RWPE2 (cell line): ENCODE data around the gene RPL12.

Experiments used
- ATAC-seq: fragments of 200-7000 bp; cut with Tn5 transposase; 3 replicates; pipeline ENCODE4 v1.9.1; 2021; ENCODE audit warnings: low read depth
- DNase-seq: peaks from one replicate; pipeline ENCODE4 v3.0.0-alpha.2; 2020; ENCODE audit warnings: low spot score
- H3K27ac ChIP-seq: fragments of 450-650 bp; 2 replicates; pipeline ENCODE4 v1.5.1; 2017; ENCODE audit warnings: mild to moderate bottlenecking; ENCODE audit not compliant: poor library complexity, severe bottlenecking
- H3K27me3 ChIP-seq: fragments of 250-450 bp; sonication (Bioruptor Pico); 2 replicates; pipeline ENCODE4 v1.5.1; 2021; ENCODE audit warnings: mild to moderate bottlenecking, moderate library complexity; ENCODE audit not compliant: insufficient read depth, poor library complexity, severe bottlenecking
- H3K36me3 ChIP-seq: fragments of 250-450 bp; sonication (Bioruptor Pico); 2 replicates; pipeline ENCODE4 v1.5.1; 2020; ENCODE audit warnings: low read depth, mild to moderate bottlenecking, moderate library complexity
- H3K4me1 ChIP-seq: fragments of 250-450 bp; sonication (Bioruptor Pico); 2 replicates; pipeline ENCODE4 v1.5.1; 2021; ENCODE audit warnings: mild to moderate bottlenecking, moderate library complexity; ENCODE audit not compliant: insufficient read depth, poor library complexity, severe bottlenecking
- H3K4me3 ChIP-seq: fragments of 250-450 bp; sonication (Bioruptor Pico); 2 replicates; pipeline ENCODE4 v1.5.1; 2021; ENCODE audit warnings: mild to moderate bottlenecking, moderate library complexity; ENCODE audit not compliant: severe bottlenecking
- H3K9me3 ChIP-seq: fragments of 250-450 bp; sonication (Bioruptor Pico); 2 replicates; pipeline ENCODE4 v1.5.1; 2021; ENCODE audit warnings: mild to moderate bottlenecking, moderate library complexity; ENCODE audit not compliant: severe bottlenecking
- CTCF ChIP-seq: fragments of 450-650 bp; IDR thresholded peaks from one replicate; pipeline ENCODE4 v1.5.1; 2017; ENCODE audit warnings: mild to moderate bottlenecking, moderate library complexity; ENCODE audit not compliant: poor library complexity, severe bottlenecking

Gene RPL12

GRCh38 chr9:127497656-127498290, 46.6 kb upstream of the RPL12 start:
- DNase-seq (no peak), ATAC-seq (no peak)
- Histone ChIP-seq H3K27ac (no peak overlapping the region), H3K9me3 (no peaks in the 10 kb centered on the region), H3K36me3 (peaks cover 42% of the 10 kb centered on the region), H3K4me1 (no peaks in the 10 kb centered on the region), H3K27me3 (no peaks in the 10 kb centered on the region), H3K4me3 (no peak overlapping the region)
- no peak for TF ChIP-seq CTCF

- Histone ChIP-seq H3K9me3 (no peaks in the 10 kb centered on the region), H3K27ac (no peak overlapping the region), H3K4me3 (no peak overlapping the region), H3K27me3 (no peaks in the 10 kb centered on the region), H3K4me1 (no peaks in the 10 kb centered on the region), H3K36me3 (peaks cover 42% of the 10 kb centered on the region)
- no peak for TF ChIP-seq CTCF
- DNase-seq = no peak
- ATAC-seq = no peak
Measured at GRCh38 chr9:127496974-127497373, 45.8 kb upstream of the RPL12 start.

- Histone ChIP-seq H3K36me3 (peaks cover 38% of the 10 kb centered on the region), H3K9me3 (no peaks in the 10 kb centered on the region), H3K27me3 (no peaks in the 10 kb centered on the region), H3K27ac (peak overlapping the region; percentile 33), H3K4me1 (no peaks in the 10 kb centered on the region), H3K4me3 (no peak overlapping the region)
- ATAC-seq = no peak
- no peak for DNase-seq
- TF ChIP-seq CTCF = no peak
Measured at GRCh38 chr9:127495884-127496555, 44.8 kb upstream of the RPL12 start.

- no peaks in the 10 kb centered on the region for H3K9me3 ChIP-seq
- peaks cover 48% of the 10 kb centered on the region for H3K36me3 ChIP-seq
- no peaks in the 10 kb centered on the region for H3K27me3 ChIP-seq
- ATAC-seq (peak; percentile 28; the same call in 2 of the 3 replicates), DNase-seq (no peak)
- no peak for TF ChIP-seq CTCF
- H3K4me3 ChIP-seq = no peak overlapping the region
- no peaks in the 10 kb centered on the region for H3K4me1 ChIP-seq
- no peak overlapping the region for H3K27ac ChIP-seq
Measured at GRCh38 chr9:127494304-127494702, 43.1 kb upstream of the RPL12 start.
